ENCODE data around the gene GAB2.
"Not testable (repeated sequence)": the region's sequence is repeated elsewhere in the genome, so short reads cannot be mapped to it uniquely, and the experiment has no call there.

The GAB2 gene

GRCh38 chr11:78311702-78312371 is 105.8 kb downstream of the GAB2 start:
- DNase-seq, result no peak

DNA sequence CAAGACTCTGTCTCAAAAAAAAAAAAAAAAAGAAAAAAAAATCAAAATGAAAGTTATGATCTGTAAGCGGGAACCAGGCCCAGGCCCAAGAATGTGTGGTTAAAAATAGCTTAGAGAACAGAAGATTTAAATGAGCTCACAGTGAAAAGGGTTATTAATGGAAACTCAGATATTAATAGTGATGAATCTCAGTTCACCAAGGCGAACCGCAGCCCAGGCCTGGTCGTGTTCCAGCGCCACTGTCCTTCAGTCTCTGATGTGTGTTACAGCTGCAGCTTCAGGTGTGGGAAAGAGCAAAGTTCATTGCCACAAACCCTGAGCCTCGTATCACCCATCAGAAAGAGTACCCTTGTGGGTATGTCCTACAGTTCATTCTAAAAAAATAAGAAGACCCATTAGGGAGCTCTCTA is 107.1 kb downstream of the GAB2 start:
- DNase-seq, result no peak

DNA sequence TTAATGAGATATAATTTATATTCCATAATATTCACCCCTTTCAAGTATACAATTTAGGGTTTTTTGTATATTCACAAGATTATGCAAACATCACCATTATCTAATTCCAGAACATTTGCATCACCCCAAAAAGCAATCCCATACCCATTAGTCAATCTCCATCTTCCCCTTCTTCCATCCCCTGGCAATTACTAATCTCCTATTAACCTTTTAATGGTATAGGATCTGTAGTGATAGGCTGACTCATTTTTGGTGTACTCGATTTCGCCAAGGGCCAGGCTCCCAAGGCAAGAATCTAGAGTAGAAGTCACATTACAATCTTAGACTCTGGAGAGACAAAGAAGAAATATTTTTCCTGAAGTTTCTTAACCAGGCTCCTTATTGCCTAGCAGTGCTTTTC is 113.4 kb downstream of the GAB2 start:
- no peak for DNase-seq

DNA sequence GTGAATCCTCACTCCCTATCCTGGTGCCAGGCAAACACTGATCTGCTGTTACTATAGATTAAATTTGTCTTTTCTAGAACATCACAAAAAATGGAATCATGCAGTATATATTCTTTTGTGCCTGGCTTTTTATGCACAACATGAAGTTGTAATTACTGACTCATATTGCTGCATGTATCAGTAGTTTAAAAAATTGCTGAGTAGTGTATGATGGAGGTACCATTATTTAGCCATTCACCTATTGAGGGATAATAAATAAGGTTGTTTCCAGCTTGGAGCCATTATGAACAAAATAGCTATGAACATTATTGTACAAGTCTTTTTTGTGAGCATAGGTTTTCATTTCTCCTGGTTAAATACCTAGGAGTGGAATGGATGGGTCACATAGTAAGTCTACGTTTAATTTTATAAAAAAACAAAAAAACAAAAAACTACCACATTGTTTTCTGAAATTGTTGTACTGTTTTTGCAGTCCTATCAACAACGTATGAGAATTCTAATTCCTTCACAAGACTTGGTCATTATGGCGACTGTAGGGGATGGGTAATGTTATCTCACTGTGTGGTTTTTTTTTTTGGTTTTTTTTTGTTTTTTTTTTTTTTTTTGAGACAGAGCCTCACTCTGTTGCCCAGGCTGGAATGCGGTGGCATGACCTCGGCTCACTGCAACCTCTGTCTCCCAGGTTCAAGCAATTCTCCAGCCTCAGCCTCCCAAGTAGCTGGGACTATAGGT is 117.3 kb downstream of the GAB2 start:
- DNase-seq, result no peak

DNA sequence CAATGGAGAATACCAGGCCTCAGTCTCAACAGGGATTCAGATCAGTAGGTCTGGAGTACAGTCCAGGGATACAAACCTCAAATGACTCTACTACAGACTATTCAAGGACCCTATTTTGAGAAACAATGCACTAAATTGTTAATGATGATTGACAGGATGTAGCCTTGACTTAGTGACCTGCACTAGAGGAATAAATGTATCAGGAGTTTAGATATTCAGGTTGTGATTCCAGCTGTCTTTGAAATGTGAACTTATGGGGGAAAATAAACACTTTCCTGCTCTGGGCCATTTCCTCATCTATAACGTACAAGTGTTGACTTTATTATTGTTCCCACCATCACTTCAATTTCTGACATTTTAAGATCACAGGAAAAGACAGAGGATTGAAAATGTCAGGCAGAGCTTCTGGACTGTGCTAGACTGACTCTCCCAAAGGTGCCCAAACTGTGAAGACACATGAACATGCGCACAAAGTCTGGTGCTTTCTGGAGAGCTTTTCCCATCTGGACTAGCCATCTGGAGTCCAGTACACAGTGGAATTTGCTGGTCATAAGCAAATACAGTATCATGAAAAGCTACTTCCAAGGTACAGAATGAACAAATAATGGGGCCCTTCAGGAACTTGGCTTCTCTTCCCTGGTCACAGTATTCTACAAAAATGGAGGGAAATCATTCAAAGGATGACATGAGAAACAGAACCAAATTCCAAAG is 118.5 kb downstream of the GAB2 start:
- DNase-seq, result no peak

GRCh38 chr11:78298291-78298771 is 119.3 kb downstream of the GAB2 start:
- DNase-seq, result no peak

- no peak for DNase-seq
These were observed 121.4 kb downstream of the GAB2 start for GRCh38 chr11:78295991-78296930.

GRCh38 chr11:78295347-78295746 is 122.3 kb downstream of the GAB2 start:
- no peak for DNase-seq

- DNase-seq, result not testable (repeated sequence)
These were observed 123.5 kb downstream of the GAB2 start for GRCh38 chr11:78294100-78294499.

- no peak for DNase-seq
These were observed 124.1 kb downstream of the GAB2 start for GRCh38 chr11:78293536-78293935.

DNA sequence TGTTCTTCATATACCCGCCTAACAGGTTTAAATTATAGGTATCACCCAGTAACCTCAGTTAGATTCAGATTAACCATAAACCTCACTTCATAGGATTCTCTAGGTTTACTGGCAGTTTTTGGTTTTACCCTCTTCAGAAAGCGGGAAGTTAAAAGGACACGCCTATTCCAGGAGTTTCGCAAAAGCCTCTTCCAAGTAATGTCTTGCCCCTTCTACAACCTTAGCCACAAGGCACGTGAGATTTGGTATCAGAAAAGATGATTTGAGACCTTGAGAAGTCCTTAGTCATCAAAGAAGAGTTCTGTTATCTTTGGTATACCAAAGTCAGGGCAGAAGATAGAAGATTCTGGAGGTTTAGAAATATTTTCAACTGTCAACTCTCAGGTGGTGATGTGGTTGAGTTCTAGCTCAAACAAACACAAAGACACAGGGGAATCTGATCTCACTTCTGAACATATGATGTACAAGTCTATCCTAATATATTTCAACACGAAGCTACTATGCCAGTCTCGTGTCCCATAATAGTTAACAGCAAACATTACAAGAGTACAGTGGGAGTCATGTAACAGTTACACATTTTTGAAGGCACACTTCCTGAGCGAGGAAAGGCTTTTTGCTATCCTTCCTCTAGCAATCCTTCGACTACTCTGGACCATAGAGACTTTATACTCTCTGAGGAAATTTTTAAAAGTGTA is 125.4 kb downstream of the GAB2 start:
- no peak for DNase-seq

DNA sequence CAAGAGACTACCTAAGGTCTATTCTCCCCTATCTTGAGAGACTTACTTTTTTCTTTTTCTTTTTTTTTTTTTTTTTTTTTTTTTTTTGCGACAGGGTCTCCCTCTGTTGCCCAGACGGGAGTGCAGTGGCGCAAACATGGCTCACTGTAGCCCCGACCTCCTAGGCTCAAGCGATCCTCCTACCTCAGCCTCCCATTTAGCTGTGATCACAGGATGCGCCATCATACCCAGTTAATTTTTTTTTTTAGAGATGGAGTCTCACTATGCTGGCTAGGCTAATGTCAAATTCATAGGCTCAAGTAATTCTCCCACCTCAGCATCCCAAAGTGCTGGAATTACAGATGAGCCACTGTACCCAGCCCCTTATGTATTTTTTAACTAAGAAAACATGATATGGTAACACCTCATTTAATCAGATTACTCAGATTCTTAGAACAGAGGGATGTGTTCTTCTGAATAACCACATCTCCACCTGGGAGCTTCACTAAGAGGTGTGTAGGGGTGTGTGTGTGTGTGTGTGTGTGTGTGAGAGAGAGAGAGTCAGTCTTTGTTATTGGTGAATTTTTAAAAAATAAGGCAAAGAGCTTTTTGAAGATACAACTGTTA is 126.0 kb downstream of the GAB2 start:
- no peak for DNase-seq

DNA sequence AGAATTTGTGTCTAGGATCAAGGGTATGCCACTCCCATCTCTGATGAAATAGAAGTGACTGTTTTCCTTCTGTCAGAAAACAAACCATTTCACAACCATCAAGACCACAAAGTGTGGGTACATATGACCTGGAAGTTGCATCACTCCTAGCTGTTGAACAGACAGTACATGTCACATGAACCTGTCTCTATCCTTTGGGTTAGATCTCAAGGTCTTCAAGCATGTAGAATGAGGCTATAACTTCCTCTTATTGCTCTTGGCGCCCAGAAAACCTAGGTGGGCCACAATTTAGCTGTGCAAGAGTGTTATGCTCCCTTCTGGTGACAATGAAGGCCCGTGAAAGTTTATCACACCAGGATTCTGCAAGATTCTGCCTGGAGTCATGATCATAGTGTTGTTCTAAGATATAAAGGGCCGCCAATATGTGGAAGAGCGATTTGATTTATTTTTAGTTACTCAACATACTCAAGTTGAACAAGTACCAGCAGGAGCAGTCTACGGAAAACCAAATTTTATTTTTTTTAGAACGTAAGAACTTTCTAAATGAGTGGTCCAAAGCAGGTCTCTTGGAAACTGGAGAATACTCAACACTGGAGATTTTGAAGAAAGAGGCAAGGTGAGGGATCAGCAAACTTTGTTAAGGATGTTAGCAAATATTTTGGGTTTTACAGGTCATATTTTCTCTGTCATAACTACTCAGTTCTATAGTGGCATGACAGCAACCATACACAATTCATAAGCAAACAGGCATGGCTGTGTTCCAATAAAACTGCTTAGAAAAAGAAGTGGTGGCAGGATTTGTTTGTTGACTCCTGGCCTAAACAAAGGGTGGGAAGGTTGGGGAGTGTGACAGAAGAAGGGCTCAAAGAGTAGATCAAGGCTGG is 127.1 kb downstream of the GAB2 start:
- peak in 2 of 14 donors; percentile 24 to 27 for DNase-seq

DNA sequence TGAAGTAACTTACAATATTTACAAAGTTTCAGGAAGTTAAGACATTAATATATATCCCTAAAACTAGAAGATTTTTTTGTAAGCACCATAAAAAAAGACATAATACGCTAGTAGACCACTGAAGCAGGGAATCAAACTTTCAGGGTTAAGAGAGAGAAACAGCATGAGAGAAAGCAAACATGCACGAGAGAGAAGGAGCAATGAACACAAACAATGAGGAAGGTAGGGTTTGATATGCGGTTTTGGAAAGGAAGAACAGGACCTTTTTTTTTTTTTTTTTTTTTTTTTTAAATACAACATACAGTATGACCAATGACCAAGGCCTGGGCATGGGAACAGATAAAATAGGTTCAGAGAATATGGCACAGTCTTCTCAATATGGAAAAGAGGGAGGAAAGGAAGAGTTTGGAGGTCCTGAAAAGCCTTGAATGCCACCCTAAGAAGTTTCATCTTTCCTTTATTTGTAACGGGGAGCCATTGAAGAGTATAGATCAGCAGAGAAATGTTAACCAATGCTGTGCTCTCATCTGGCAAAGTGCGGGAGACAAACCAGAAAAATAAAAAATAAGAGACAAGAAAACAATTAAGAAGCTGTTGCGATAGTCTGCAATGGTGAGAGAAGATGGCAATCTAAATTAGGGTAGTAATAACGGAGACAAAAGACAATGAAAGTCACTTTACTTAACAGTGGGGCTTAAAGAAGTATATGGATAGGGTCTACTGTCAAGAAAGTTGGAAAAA is 127.9 kb downstream of the GAB2 start:
- DNase-seq, result no peak

GRCh38 chr11:78284260-78284659 is 133.4 kb downstream of the GAB2 start:
- no peak for DNase-seq

DNA sequence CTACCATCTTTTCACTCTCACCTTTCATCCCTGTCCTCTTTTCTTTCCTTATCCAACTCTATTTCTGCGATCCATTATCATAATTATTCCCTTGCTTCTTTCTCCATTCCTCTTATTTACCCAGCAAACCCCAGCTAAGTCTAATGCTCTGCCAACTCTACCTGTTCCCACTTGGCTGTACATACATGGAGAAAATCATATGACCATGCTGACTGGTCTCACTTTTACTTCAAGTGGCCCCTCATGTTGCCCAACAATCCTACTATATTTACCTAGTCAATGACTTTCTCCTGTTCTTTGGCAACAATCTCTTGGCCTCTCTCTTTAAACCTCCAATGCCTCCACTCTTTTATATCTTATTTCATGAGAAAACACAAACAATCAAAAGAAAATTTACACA is 134.8 kb downstream of the GAB2 start:
- DNase-seq, result no peak

- no peak for DNase-seq
These were observed 136.1 kb downstream of the GAB2 start for GRCh38 chr11:78281511-78281910.

- no peak for DNase-seq
These were observed 140.2 kb downstream of the GAB2 start for GRCh38 chr11:78277314-78277994.

DNA sequence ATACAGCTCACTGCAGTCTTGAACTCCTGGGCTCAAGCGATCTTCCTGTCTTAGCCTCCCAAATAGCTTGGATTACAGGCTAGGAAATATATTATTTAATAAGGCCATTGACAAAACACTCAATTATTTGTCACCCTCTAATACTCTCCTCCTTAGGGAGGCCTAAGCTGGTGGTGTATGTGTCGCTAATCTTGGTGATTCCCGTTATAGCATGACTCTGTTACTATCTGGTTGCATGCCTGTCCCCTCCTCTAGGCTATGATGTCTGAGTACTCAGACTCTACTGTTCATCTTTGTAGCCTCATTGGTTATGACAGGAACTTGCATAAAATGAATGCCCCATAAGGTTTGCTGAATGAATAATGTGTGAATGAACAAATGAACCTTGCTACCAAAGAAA is 141.3 kb downstream of the GAB2 start:
- DNase-seq, result no peak

Measured in C1 segment of cervical spinal cord (tissue), 14 donors.